Heart left ventricle (tissue), 16 donors: ENCODE data around the gene C17orf58. TPM values are rescaled to one million over a fixed set of nuclear protein-coding genes. Genes with fewer than 3 reads are reported as not detected.

Experiments used
- ATAC-seq, 4 donors: fragments of 200-7000 bp; cut with Tn5 transposase; one replicate each; pipeline ENCODE4 v1.9.1; 2020 to 2022; ENCODE audit warnings: moderate library complexity in 4 of 4, mild to moderate bottlenecking in 3 of 4, moderate number of reproducible peaks in 1 of 4
- DNase-seq, 5 donors: peaks; one replicate each; pipeline ENCODE4 v3.0.0-alpha.2; 2020
- H3K27ac ChIP-seq, 12 donors: fragments of 200-600 bp; sonication (generic) in 4 of 12; one replicate each; pipeline versions ENCODE4 v1.5.0 to v1.8.0; 2016 to 2022; ENCODE audit warnings: mild to moderate bottlenecking in 2 of 12
- H3K27me3 ChIP-seq, 9 donors: fragments of 200-600 bp; sonication (generic) in 2 of 9; one replicate each; pipeline versions ENCODE4 v1.5.1 to v1.8.0; 2016 to 2022; ENCODE audit warnings: mild to moderate bottlenecking in 3 of 9
- H3K36me3 ChIP-seq, 9 donors: fragments of 200-600 bp; sonication (generic) in 2 of 9; one replicate each; pipeline versions ENCODE4 v1.5.0 to v1.8.0; 2018 to 2022; ENCODE audit warnings: mild to moderate bottlenecking in 2 of 9
- H3K4me1 ChIP-seq, 12 donors: fragments of 200-600 bp; sonication (generic) in 4 of 12; one replicate each; pipeline versions ENCODE4 v1.5.0 to v1.8.0; 2016 to 2022; ENCODE audit warnings: mild to moderate bottlenecking in 3 of 12
- H3K4me3 ChIP-seq, 12 donors: fragments of 200-600 bp; sonication (generic) in 4 of 12; one replicate each; pipeline versions ENCODE4 v1.5.0 to v1.8.0; 2017 to 2022; ENCODE audit warnings: mild to moderate bottlenecking in 9 of 12, moderate library complexity in 4 of 12
- H3K9me3 ChIP-seq, 12 donors: fragments of 200-600 bp; sonication (generic) in 4 of 12; one replicate each; pipeline versions ENCODE4 v1.5.0 to v1.8.0; 2016 to 2022; ENCODE audit warnings: mild to moderate bottlenecking in 1 of 12
- CTCF ChIP-seq, 12 donors: fragments of 200-600 bp; sonication (generic) in 4 of 12; IDR thresholded peaks; one replicate each; pipeline versions ENCODE4 v1.5.0 to v1.8.0; 2018 to 2022; ENCODE audit warnings: antibody characterized with exemption in 12 of 12, mild to moderate bottlenecking in 5 of 12
- POLR2A ChIP-seq, 2 donors: fragments of 450-650 bp; IDR thresholded peaks; one replicate each; pipeline ENCODE4 v1.6.1; 2017; ENCODE audit warnings: antibody characterized with exemption in 2 of 2, mild to moderate bottlenecking in 2 of 2, moderate library complexity in 2 of 2
- WGBS, 4 donors: extraction: QIAGEN DNeasy Blood & Tissue Kit in 2 of 4; methylation state at CpG; one replicate each; pipeline versions ENCODE4 v1.1.5 to v1.1.7; 2013 to 2018; 5-methylcytosine and 5-hydroxymethylcytosine counted together
- intact Hi-C, 10 donors: fragments of 100-400 bp; cut with DNase I; formaldehyde crosslinking; loops; one replicate each; pipeline versions ENCODE4 v1.11.1 to v1.14.2; 2022
- polyA plus RNA-seq, 2 donors: library from polyadenylated mRNA; stranded (reverse); fragments of 200-250 nt; gene quantifications; one replicate each; pipeline ENCODE4 v1.2.3, GENCODE V29; 2013
- total RNA-seq, 9 donors: library from RNA; depleted of rRNA in 2 of 9; stranded (reverse); fragments of >200 nt in 2 of 9; fragmentation: NEBNext Ultra II Directional in 3 of 9; extraction: Animal tissue kit (Norgen Biotek cat#: 25700) in 3 of 9; gene quantifications; one replicate each; pipeline versions ENCODE4 v1.1.0 to v1.2.4, GENCODE V29; 2016 to 2023
- donor health status: ischemic (EF 13 %, LVEDD 7.1; RV severe dilation, severe dysfunction).
- donor health status: healthy with polysubstance abuse.
- donor health status: DM: no; HTN: yes; CAD: no.
- donor health status: DM: no; HTN: no; CAD: no.
- donor health status: ischemic (EF 25% LVEDD 6.9; RV normal size, moderate dysfunction).
- donor health status: ischemic (EF 25% LVEDD 5.7; RV mildly dilated, moderate dysfunction).
- donor health status: healthy.
- donor health status: DM: yes; HTN: yes; CAD: no.
- donor health status: ischemic (EF 35%, LVEDD 5.7; RV mildly dilated, moderate dysfunction).
- donor health status: nonischemic (EF 11% LVEDD 7.7; RV severe dilation, severe dysfunction).
- donor health status: DM: yes; HTN: yes; CAD: no.
- donor health status: PGD.
- donor health status: ischemic (EF 29% LVEDD 5.4; RV normal size, mild dysfunction).
- donor health status: nonischemic (EF 23%, LVEDD 6.1; RV moderate dilation, normal function).

Gene C17orf58
- total and polyA plus RNA-seq, 11 donors, result 4.1 to 11.8 (median 5.8) TPM

- intact Hi-C loops, result no loop called here
- 90 to 92% (median 91%) methylated on average over 11 of the region's 11 CpGs for WGBS, 4 donors
- no peaks in the 10 kb centered on the region for H3K36me3 ChIP-seq
- no peak overlapping the region for H3K4me3 ChIP-seq
- ATAC-seq, result no peak
- no peaks in the 10 kb centered on the region for H3K9me3 ChIP-seq
- H3K27ac ChIP-seq, result no peak overlapping the region
- DNase-seq, result no peak
- H3K4me1 ChIP-seq, result peaks cover 0 to 2% (median 0%) of the 10 kb centered on the region in 12 donors
- TF ChIP-seq POLR2A (IDR thresholded peaks at IDR 0.05) (no peak), CTCF (IDR thresholded peaks at IDR 0.05) (no peak)
- no peaks in the 10 kb centered on the region for H3K27me3 ChIP-seq
Observed at GRCh38 chr17:68015081-68015723, 18.9 kb upstream of the C17orf58 start.

GRCh38 chr17:68013385-68013784, 17.1 kb upstream of the C17orf58 start:
- no peaks in the 10 kb centered on the region for H3K9me3 ChIP-seq
- H3K36me3 ChIP-seq, result no peaks in the 10 kb centered on the region
- H3K27ac ChIP-seq, result no peak overlapping the region
- intact Hi-C loops, result no loop called here
- H3K4me1 ChIP-seq, result no peaks in the 10 kb centered on the region
- ATAC-seq, result no peak
- TF ChIP-seq POLR2A (IDR thresholded peaks at IDR 0.05) (no peak), CTCF (IDR thresholded peaks at IDR 0.05) (no peak)
- H3K4me3 ChIP-seq, result no peak overlapping the region
- H3K27me3 ChIP-seq, result no peaks in the 10 kb centered on the region
- DNase-seq, result no peak

GRCh38 chr17:68011199-68011665, 15.0 kb upstream of the C17orf58 start:
- intact Hi-C loops, result no loop called here
- Histone ChIP-seq H3K36me3 (no peaks in the 10 kb centered on the region), H3K27me3 (no peaks in the 10 kb centered on the region), H3K9me3 (no peaks in the 10 kb centered on the region), H3K4me1 (peaks cover 0 to 3% (median 0%) of the 10 kb centered on the region in 12 donors), H3K27ac (no peak overlapping the region), H3K4me3 (peak overlapping the region in 2 of 12 donors; percentile 3 to 8)
- peak; percentile 38 to 80 (median 48) for DNase-seq
- peak; percentile 48 to 75 (median 62) for TF ChIP-seq CTCF (IDR thresholded peaks at IDR 0.05)
- TF ChIP-seq POLR2A (IDR thresholded peaks at IDR 0.05), result no peak
- WGBS, 4 donors, result 42 to 49% (median 44%) methylated on average over 19 to 20 of the region's 20 CpGs
- ATAC-seq, result peak; percentile 32 to 81 (median 79)

GRCh38 chr17:68006797-68007196, 10.5 kb upstream of the C17orf58 start:
- Histone ChIP-seq H3K4me3 (no peak overlapping the region), H3K4me1 (peaks cover 0 to 3% (median 0%) of the 10 kb centered on the region in 12 donors), H3K27me3 (no peaks in the 10 kb centered on the region), H3K27ac (no peak overlapping the region), H3K36me3 (no peaks in the 10 kb centered on the region), H3K9me3 (no peaks in the 10 kb centered on the region)
- TF ChIP-seq CTCF (IDR thresholded peaks at IDR 0.05) (no peak), POLR2A (IDR thresholded peaks at IDR 0.05) (no peak)
- 50 to 55% (median 52%) methylated on average over 6 of the region's 6 CpGs for WGBS, 4 donors
- ATAC-seq (peak in 3 of 4 donors; percentile 18 to 78 (median 41)), DNase-seq (peak in 1 of 5 donors; percentile 45)
- intact Hi-C loops, result no loop called here
